Heart right ventricle (tissue), 16 donors: Measurements from ENCODE around the gene IL37. TPM values are rescaled to one million over a fixed set of nuclear protein-coding genes. Genes with fewer than 3 reads are reported as not detected.

Experiments used
- ATAC-seq, 8 donors: fragments of 200-7000 bp; cut with Tn5 transposase; one replicate each; pipeline ENCODE4 v1.9.1; 2020; ENCODE audit warnings: mild to moderate bottlenecking in 8 of 8, moderate library complexity in 8 of 8, moderate number of reproducible peaks in 1 of 8
- DNase-seq, 2 donors: peaks; one replicate each; pipeline ENCODE4 v3.0.0-alpha.2; 2020
- H3K27ac ChIP-seq, 10 donors: fragments of 200-600 bp; sonication (generic) in 2 of 10; one replicate each; pipeline versions ENCODE4 v1.5.0 to v1.8.0; 2020 to 2022; ENCODE audit warnings: mild to moderate bottlenecking in 3 of 10
- H3K27me3 ChIP-seq, 7 donors: fragments of 200-600 bp; one replicate each; pipeline ENCODE4 v1.8.0; 2021 to 2022; ENCODE audit warnings: mild to moderate bottlenecking in 2 of 7
- H3K36me3 ChIP-seq, 9 donors: fragments of 200-600 bp; sonication (generic) in 1 of 9; one replicate each; pipeline versions ENCODE4 v1.5.0 to v1.8.0; 2020 to 2022; ENCODE audit warnings: mild to moderate bottlenecking in 2 of 9
- H3K4me1 ChIP-seq, 9 donors: fragments of 200-600 bp; sonication (generic) in 1 of 9; one replicate each; pipeline versions ENCODE4 v1.5.0 to v1.8.0; 2020 to 2022; ENCODE audit warnings: mild to moderate bottlenecking in 4 of 9
- H3K4me3 ChIP-seq, 10 donors: fragments of 200-600 bp; sonication (generic) in 2 of 10; one replicate each; pipeline versions ENCODE4 v1.5.0 to v1.8.0; 2020 to 2022; ENCODE audit warnings: mild to moderate bottlenecking in 7 of 10, moderate library complexity in 2 of 10
- H3K9me3 ChIP-seq, 11 donors: fragments of 200-600 bp in 10 of 11; sonication (generic) in 2 of 11; one replicate each; pipeline versions ENCODE4 v1.5.0 to v1.8.0; 2013 to 2022; ENCODE audit warnings: mild to moderate bottlenecking in 2 of 11, control low read depth in 1 of 11, moderate library complexity in 1 of 11
- CTCF ChIP-seq, 9 donors: fragments of 200-600 bp; sonication (generic) in 2 of 9; IDR thresholded peaks; one replicate each; pipeline versions ENCODE4 v1.5.0 to v1.8.0; 2021 to 2022; ENCODE audit warnings: antibody characterized with exemption in 9 of 9, mild to moderate bottlenecking in 5 of 9, moderate library complexity in 1 of 9
- WGBS, 2 donors: extraction: QIAGEN DNeasy Blood & Tissue Kit; methylation state at CpG; one replicate each; pipeline ENCODE4 v1.1.7; 2013; ENCODE audit warnings: inconsistent platforms in 1 of 2; 5-methylcytosine and 5-hydroxymethylcytosine counted together
- intact Hi-C, 10 donors: fragments of 100-400 bp; cut with DNase I; formaldehyde crosslinking; loops; one replicate each; pipeline versions ENCODE4 v1.11.1 to v1.14.2; 2022
- polyA plus RNA-seq, 2 donors: library from polyadenylated mRNA; stranded (reverse); fragments of 200-250 nt; gene quantifications; one replicate each; pipeline ENCODE4 v1.2.3, GENCODE V29; 2013
- total RNA-seq, 10 donors: library from RNA; stranded (reverse); fragmentation: NEBNext Ultra II Directional in 3 of 10; extraction: Animal tissue kit (Norgen Biotek cat#: 25700) in 3 of 10; gene quantifications; one replicate each; pipeline versions ENCODE4 v1.2.1 to v1.2.4, GENCODE V29; 2021 to 2023
- donor health status: Arrhythmogenic right ventricular cardiomyopathy.
- donor health status: ischemic (EF 13 %, LVEDD 7.1; RV severe dilation, severe dysfunction).
- donor health status: healthy with polysubstance abuse.
- donor health status: DM: no; HTN: yes; CAD: no.
- donor health status: DM: no; HTN: no; CAD: no.
- donor health status: ischemic (EF 25% LVEDD 6.9; RV normal size, moderate dysfunction).
- donor health status: ischemic (EF 25% LVEDD 5.7; RV mildly dilated, moderate dysfunction).
- donor health status: healthy.
- donor health status: DM: yes; HTN: yes; CAD: no.
- donor health status: Ischemic cardiomyopathy.
- donor health status: ischemic (EF 35%, LVEDD 5.7; RV mildly dilated, moderate dysfunction).
- donor health status: nonischemic (EF 11% LVEDD 7.7; RV severe dilation, severe dysfunction).
- donor health status: DM: yes; HTN: yes; CAD: no.
- donor health status: PGD.
- donor health status: ischemic (EF 29% LVEDD 5.4; RV normal size, mild dysfunction).
- donor health status: nonischemic (EF 23%, LVEDD 6.1; RV moderate dilation, normal function).

IL37 gene
- total and polyA plus RNA-seq, 12 donors: not detected

DNA sequence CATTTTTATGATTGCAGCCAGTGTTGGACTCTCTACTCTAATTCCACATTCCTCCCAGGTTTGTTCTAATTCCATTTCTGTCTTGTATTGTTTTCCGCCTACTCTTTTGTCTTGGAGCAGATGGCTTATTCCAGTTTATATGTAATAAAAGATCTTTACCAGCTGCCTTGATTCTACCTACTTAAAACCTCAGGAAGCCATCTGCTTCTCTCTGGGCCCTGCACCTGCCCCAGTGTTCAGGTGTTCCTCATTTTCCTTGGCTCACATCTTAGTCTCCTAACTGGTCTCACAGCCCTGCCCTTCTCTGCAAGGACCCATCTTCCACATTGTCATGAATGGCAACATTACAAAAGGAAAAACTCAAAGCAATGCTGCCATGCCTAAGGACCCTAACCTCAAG lies 21.0 kb upstream of the IL37 start:
- intact Hi-C loops: loop anchor here in 3 of 10 donors (5.0 kb wide), 3 partner anchors 128 to 143 kb away; partner anchors contain the start of gene CKAP2L (in 1 of the 3)
- Histone ChIP-seq H3K9me3 (no peaks in the 10 kb centered on the region), H3K27ac (no peak overlapping the region), H3K4me3 (no peak overlapping the region), H3K36me3 (no peaks in the 10 kb centered on the region), H3K27me3 (peaks cover 0 to 6% (median 0%) of the 10 kb centered on the region in 7 donors), H3K4me1 (peaks cover 0 to 3% (median 0%) of the 10 kb centered on the region in 9 donors)
- DNase-seq: no peak
- no peak for ATAC-seq
- 97 to 100% methylated on average over 1 of the region's 1 CpG for WGBS, 2 donors
- no peak for TF ChIP-seq CTCF (IDR thresholded peaks at IDR 0.05)

GRCh38 chr2:112891385-112891831 lies 19.6 kb upstream of the IL37 start:
- WGBS, 2 donors: 85 to 88% methylated on average over 6 of the region's 6 CpGs
- H3K4me3 ChIP-seq: no peak overlapping the region
- TF ChIP-seq CTCF (IDR thresholded peaks at IDR 0.05): no peak
- no peaks in the 10 kb centered on the region for H3K9me3 ChIP-seq
- intact Hi-C loops: no loop called here
- H3K27me3 ChIP-seq: peaks cover 0 to 5% (median 0%) of the 10 kb centered on the region in 7 donors
- H3K27ac ChIP-seq: no peak overlapping the region
- ATAC-seq (no peak), DNase-seq (no peak)
- peaks cover 0 to 3% (median 0%) of the 10 kb centered on the region in 9 donors for H3K4me1 ChIP-seq
- no peaks in the 10 kb centered on the region for H3K36me3 ChIP-seq

DNA sequence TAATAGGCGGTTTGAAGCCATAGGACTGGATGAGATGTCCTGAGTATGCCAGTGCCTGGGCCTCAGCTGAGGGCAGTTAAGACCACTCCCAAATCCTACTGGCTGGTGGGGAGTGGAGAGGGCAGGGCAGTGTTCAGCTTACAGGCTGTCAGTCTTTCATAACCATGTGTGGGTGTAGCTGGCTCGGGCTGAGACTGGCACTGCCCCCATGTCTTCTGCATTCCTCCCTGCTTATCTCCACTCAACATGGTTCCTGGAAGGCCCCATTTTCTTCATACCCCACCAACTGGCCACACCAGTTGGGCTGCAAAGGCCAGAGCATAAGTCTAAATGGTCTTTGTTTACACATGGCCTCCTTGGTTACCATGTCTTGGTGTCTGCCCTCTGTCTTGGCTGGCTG lies 17.2 kb upstream of the IL37 start:
- TF ChIP-seq CTCF (IDR thresholded peaks at IDR 0.05): no peak
- WGBS, 2 donors: 79 to 84% methylated on average over 2 of the region's 2 CpGs
- H3K27ac ChIP-seq: no peak overlapping the region
- H3K36me3 ChIP-seq: no peaks in the 10 kb centered on the region
- H3K9me3 ChIP-seq: no peaks in the 10 kb centered on the region
- DNase-seq: no peak
- peaks cover 0 to 13% (median 0%) of the 10 kb centered on the region in 7 donors for H3K27me3 ChIP-seq
- no peak for ATAC-seq
- no peaks in the 10 kb centered on the region for H3K4me1 ChIP-seq
- H3K4me3 ChIP-seq: no peak overlapping the region
- intact Hi-C loops: no loop called here

DNA sequence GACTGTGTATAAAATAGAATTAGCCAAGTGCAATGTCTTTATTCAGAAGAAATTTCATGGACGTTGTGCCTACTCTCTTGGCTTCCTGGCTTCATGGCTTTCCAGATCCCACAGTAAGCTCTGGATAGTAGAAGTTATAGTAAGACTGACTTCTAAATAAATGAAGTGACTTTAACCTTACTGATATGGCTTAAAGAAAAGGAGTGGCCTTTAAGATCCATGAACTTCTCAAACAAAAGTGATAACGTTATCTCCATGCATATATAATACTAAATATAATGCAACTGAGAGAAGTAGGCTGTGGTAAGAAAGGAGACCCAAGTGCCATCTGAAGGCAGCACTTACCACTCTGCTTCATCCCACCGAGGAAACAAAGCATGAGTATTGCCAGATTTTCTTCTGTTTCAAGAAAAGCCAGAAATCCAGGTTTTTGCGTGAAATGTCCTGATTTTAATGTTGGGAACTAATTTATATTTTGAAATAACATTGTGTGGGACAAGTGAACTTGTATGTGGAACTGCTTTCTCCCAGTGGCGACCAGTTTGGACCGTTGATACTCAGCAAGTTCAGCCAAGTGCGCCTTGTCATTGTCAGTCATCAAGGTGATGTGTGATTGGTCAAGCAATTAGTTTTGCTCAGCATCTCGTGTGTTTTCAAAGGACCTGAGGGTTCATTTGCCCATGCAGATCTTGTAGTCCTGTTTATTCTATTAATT lies 13.9 kb upstream of the IL37 start:
- Histone ChIP-seq H3K4me1 (no peaks in the 10 kb centered on the region), H3K27ac (no peak overlapping the region), H3K4me3 (no peak overlapping the region), H3K36me3 (no peaks in the 10 kb centered on the region), H3K27me3 (peaks cover 0 to 13% (median 0%) of the 10 kb centered on the region in 7 donors), H3K9me3 (no peaks in the 10 kb centered on the region)
- 77% methylated on average over 8 of the region's 8 CpGs for WGBS, 2 donors
- TF ChIP-seq CTCF (IDR thresholded peaks at IDR 0.05): no peak
- no peak for DNase-seq
- ATAC-seq: no peak
- intact Hi-C loops: no loop called here
